ENCODE measurements around the gene PLXNA4. TPM values are rescaled to one million over a fixed set of nuclear protein-coding genes. Genes with fewer than 3 reads are reported as not detected.

PLXNA4 gene
- total and polyA plus RNA-seq, 2 donors (not counting 1 experiment from before 2014, with no cell fraction given), result not detected

- Mint-ChIP-seq H3K27ac (no peak overlapping the region), H3K9me3 (ENCODE audit: insufficient read depth) (no peaks in the 10 kb centered on the region), H3K27me3 (peaks cover 3% of the 10 kb centered on the region), H3K4me3 (no peak overlapping the region), H3K4me1 (no peaks in the 10 kb centered on the region)
- H3K27ac ChIP-seq (ENCODE audit: low read length in 2 of 2), result no peak overlapping the region
- peaks cover 0 to 13% (median 0%) of the 10 kb centered on the region in 3 donors for H3K9me3 ChIP-seq (ENCODE audit: control extremely low read depth in 1 of 3, control insufficient read depth in 2 of 3, insufficient read depth in 1 of 3, low read length in 2 of 3)
- ChIA-PET CTCF (no interaction called here), POLR2A (no interaction called here)
- no peaks in the 10 kb centered on the region for H4K20me1 ChIP-seq (ENCODE audit: control insufficient read depth, insufficient read depth, low read length, poor library complexity, severe bottlenecking)
- no peak overlapping the region for H3K4me3 ChIP-seq (ENCODE audit: control extremely low read depth in 1 of 5, extremely low read depth in 1 of 5, insufficient read depth in 1 of 5, low read depth in 2 of 5, low read length in 4 of 5)
- WGBS (ENCODE audit: insufficient coverage), result 100% methylated on average over 1 of the region's 1 CpG
- H2AFZ ChIP-seq (ENCODE audit: insufficient read depth, low read depth, low read length, poor library complexity, severe bottlenecking), result no peak overlapping the region
- ATAC-seq (ENCODE audit: low read depth) (no peak), DNase-seq (no peak)
- H3K27me3 ChIP-seq (replicated peaks in 1 of 4; ENCODE audit: control extremely low read depth in 1 of 4, control insufficient read depth in 3 of 4, insufficient read depth in 4 of 4, low read length in 3 of 4), result no peaks in the 10 kb centered on the region
- intact Hi-C loops (cut with micrococcal nuclease), result no loop called here
- no peak overlapping the region for H3K4me2 ChIP-seq (replicated peaks; ENCODE audit: low read depth, low read length, poor library complexity, severe bottlenecking)
- H3K36me3 ChIP-seq (replicated peaks in 1 of 2; ENCODE audit: control extremely low read depth in 1 of 2, control insufficient read depth in 1 of 2, extremely low read depth in 1 of 2, insufficient read depth in 2 of 2, low read length in 1 of 2), result no peaks in the 10 kb centered on the region
- H3K79me2 ChIP-seq (ENCODE audit: control insufficient read depth, insufficient read depth, low read length), result no peaks in the 10 kb centered on the region
- TF ChIP-seq, protein P1, sequence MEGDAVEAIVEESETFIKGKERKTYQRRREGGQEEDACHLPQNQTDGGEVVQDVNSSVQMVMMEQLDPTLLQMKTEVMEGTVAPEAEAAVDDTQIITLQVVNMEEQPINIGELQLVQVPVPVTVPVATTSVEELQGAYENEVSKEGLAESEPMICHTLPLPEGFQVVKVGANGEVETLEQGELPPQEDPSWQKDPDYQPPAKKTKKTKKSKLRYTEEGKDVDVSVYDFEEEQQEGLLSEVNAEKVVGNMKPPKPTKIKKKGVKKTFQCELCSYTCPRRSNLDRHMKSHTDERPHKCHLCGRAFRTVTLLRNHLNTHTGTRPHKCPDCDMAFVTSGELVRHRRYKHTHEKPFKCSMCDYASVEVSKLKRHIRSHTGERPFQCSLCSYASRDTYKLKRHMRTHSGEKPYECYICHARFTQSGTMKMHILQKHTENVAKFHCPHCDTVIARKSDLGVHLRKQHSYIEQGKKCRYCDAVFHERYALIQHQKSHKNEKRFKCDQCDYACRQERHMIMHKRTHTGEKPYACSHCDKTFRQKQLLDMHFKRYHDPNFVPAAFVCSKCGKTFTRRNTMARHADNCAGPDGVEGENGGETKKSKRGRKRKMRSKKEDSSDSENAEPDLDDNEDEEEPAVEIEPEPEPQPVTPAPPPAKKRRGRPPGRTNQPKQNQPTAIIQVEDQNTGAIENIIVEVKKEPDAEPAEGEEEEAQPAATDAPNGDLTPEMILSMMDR (IDR thresholded peaks at IDR 0.05), result no peak
- TF ChIP-seq EZH2 (IDR thresholded peaks at IDR 0.05; ENCODE audit: borderline replicate concordance, insufficient read depth, low read depth, low read length, poor library complexity, severe bottlenecking), result no peak
- no peak overlapping the region for H3K9ac ChIP-seq (ENCODE audit: low read length)
- H3K4me1 ChIP-seq (ENCODE audit: control insufficient read depth in 2 of 2, insufficient read depth in 2 of 2, low read length in 2 of 2), result no peaks in the 10 kb centered on the region
These were observed 83.3 kb downstream of the PLXNA4 start for GRCh38 chr7:132492823-132493445.

- Histone ChIP-seq H3K27ac (ENCODE audit: low read length in 2 of 2) (no peak overlapping the region), H3K4me2 (replicated peaks; ENCODE audit: low read depth, low read length, poor library complexity, severe bottlenecking) (no peak overlapping the region), H3K9me3 (ENCODE audit: control extremely low read depth in 1 of 3, control insufficient read depth in 2 of 3, insufficient read depth in 1 of 3, low read length in 2 of 3) (peaks cover 0 to 13% (median 0%) of the 10 kb centered on the region in 3 donors), H3K4me3 (ENCODE audit: control extremely low read depth in 1 of 5, extremely low read depth in 1 of 5, insufficient read depth in 1 of 5, low read depth in 2 of 5, low read length in 4 of 5) (no peak overlapping the region), H3K27me3 (replicated peaks in 1 of 4; ENCODE audit: control extremely low read depth in 1 of 4, control insufficient read depth in 3 of 4, insufficient read depth in 4 of 4, low read length in 3 of 4) (no peaks in the 10 kb centered on the region), H3K79me2 (ENCODE audit: control insufficient read depth, insufficient read depth, low read length) (no peaks in the 10 kb centered on the region), H3K4me1 (ENCODE audit: control insufficient read depth in 2 of 2, insufficient read depth in 2 of 2, low read length in 2 of 2) (no peaks in the 10 kb centered on the region), H2AFZ (ENCODE audit: insufficient read depth, low read depth, low read length, poor library complexity, severe bottlenecking) (no peak overlapping the region), H3K9ac (ENCODE audit: low read length) (no peak overlapping the region), H3K36me3 (replicated peaks in 1 of 2; ENCODE audit: control extremely low read depth in 1 of 2, control insufficient read depth in 1 of 2, extremely low read depth in 1 of 2, insufficient read depth in 2 of 2, low read length in 1 of 2) (no peaks in the 10 kb centered on the region), H4K20me1 (ENCODE audit: control insufficient read depth, insufficient read depth, low read length, poor library complexity, severe bottlenecking) (no peaks in the 10 kb centered on the region)
- POLR2A ChIA-PET, result no interaction called here
- H3K4me1 Mint-ChIP-seq, result no peaks in the 10 kb centered on the region
- no peak overlapping the region for H3K4me3 Mint-ChIP-seq
- CTCF ChIA-PET, result no interaction called here
- no peaks in the 10 kb centered on the region for H3K9me3 Mint-ChIP-seq (ENCODE audit: insufficient read depth)
- no peak for TF ChIP-seq EZH2 (IDR thresholded peaks at IDR 0.05; ENCODE audit: borderline replicate concordance, insufficient read depth, low read depth, low read length, poor library complexity, severe bottlenecking)
- H3K27me3 Mint-ChIP-seq, result peaks cover 3% of the 10 kb centered on the region
- DNase-seq (no peak), ATAC-seq (ENCODE audit: low read depth) (no peak)
- 94% methylated on average over 6 of the region's 8 CpGs for WGBS (ENCODE audit: insufficient coverage)
- no peak overlapping the region for H3K27ac Mint-ChIP-seq
- intact Hi-C loops (cut with micrococcal nuclease), result no loop called here
These were observed 84.8 kb downstream of the PLXNA4 start for GRCh38 chr7:132491391-132491945.

All from B cell (primary cell).